Posterior vena cava (tissue), 2 donors: ENCODE results near the gene IFNG. TPM values are rescaled to one million over a fixed set of nuclear protein-coding genes. Genes with fewer than 3 reads are reported as not detected.

ENCODE experiments used
- DNase-seq: peaks from one replicate; pipeline ENCODE4 v3.0.0-alpha.2; 2020; ENCODE audit warnings: low spot score
- intact Hi-C, 2 donors: fragments of 100-400 bp; cut with DNase I; formaldehyde crosslinking; loops; one replicate each; pipeline versions ENCODE4 v1.14.1 to v1.14.2; 2022 to 2023
- total RNA-seq, 2 donors: library from RNA; stranded (reverse); fragmentation: NEBNext Ultra II Directional; extraction: Animal tissue kit (Norgen Biotek cat#: 25700); gene quantifications; one replicate each; pipeline ENCODE4 v1.2.1, GENCODE V29; 2021
- donor health status: DM: yes; HTN: yes; CAD: no.
- donor health status: DM: yes; HTN: yes; CAD: no.

The IFNG gene
- total RNA-seq, 2 donors from 2014 or later: not detected

DNA sequence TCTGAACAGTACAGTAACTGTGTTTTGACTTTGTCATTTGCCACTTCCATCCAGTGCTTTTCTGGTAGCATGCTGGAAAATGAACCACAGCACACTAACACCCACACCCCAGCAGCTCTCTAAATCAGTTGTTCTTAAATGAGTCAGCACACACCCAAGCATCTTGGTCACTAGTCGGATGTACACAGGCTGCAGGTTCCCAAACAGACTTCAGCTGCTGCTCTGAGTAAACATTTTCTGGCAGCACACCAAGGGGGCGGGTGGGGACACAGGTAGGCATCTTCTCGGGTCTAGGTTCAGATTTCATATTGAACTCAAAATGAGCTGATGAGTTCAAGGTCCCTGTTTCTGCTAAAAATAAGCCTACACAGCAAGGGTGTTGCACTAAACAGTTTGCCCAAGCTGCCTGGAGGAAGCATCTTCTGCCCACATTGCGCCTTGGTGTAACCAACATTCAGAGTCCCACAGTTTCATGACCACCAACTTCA is 39.8 kb downstream of the IFNG start:
- DNase-seq: no peak
- intact Hi-C loops: no loop called here

DNA sequence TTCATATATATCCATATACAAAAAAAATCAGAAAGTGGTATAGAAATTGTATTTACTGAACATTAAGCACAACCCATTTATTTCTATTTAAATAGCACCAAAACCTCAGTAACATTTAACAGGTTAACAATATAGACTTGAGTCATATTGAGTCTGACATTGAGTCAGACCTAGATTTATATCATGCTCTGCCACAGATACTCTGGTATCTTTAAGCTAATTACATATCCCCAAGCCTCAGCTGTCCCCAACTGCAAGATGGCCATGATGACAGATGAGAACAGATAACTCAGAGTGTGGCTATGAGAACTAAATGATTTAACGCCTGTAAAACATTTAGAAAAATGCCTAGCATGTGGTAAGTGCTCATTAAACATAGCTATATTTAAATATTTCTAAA is 40.3 kb downstream of the IFNG start:
- DNase-seq: no peak
- intact Hi-C loops: no loop called here

DNA sequence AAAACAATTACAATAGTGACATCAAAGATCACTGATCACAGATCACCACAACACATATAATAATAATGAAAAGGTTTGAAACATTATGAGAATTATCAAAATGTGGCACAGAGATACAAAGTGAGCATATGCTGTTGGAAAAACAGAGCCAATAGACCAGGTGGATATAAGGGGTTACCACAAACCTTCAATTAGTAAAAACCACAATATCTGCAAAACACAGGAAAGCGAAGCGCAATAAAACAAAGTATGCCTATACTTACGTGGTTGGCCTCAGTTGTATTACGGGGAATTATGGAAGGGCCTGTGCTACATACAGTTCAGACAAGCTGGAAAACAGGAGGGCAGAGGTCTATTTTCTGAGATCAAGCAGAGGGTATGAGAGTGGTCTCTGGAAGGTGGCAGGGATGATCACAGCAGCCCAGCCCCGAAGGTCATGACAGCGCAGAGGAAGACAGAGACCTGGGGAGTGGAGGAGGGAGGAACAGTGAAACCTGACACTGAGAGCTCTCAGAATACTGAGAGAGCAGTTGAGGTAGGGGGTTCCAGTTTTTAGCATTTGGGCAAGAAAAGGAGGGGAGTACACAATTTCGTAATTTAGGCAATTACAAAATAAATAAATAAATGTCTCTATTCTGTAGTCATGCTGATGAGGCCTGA is 41.3 kb downstream of the IFNG start:
- intact Hi-C loops: no loop called here

DNA sequence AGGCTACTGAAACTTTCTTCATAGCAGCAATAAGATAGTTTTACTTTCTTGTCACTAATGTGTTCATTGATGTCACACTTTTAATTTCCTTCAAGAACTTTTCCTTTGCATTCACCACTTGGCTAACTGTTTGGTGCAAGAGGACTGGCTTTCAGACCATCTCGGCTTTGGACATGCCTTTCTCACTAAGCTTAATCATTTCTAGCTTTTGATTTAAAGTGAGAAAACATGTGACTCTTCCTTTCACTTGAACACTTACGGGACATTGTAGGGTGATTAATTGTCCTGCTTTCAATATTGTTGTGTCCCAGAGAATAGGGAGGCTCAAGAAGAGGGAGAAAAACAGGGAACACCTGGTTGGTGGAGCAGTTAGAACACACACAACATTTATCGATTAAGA is 41.9 kb downstream of the IFNG start:
- intact Hi-C loops: no loop called here
- DNase-seq: no peak

More for the DNA sequence above, 41.3 kb downstream of the IFNG start:
- DNase-seq: no peak

DNA sequence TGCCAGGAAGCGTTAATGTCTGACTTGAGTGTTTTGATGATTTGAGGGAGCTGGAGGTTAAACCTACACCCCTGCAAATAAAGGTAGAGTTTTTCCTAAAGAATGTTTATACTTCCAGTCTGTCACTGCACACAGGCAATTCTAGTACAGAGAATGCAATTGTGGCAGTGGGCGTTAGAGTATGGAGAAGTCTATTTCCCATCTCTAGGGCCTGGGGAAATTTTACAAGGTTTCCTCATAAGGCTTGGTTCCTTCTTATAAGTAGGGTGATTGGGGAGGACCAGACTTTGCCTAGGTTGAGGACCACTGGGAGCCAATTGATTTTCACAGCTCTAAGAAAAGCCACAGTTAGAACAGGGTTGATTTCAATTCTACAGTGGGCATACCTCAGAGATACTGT is 44.3 kb downstream of the IFNG start:
- DNase-seq: no peak
- intact Hi-C loops: no loop called here

DNA sequence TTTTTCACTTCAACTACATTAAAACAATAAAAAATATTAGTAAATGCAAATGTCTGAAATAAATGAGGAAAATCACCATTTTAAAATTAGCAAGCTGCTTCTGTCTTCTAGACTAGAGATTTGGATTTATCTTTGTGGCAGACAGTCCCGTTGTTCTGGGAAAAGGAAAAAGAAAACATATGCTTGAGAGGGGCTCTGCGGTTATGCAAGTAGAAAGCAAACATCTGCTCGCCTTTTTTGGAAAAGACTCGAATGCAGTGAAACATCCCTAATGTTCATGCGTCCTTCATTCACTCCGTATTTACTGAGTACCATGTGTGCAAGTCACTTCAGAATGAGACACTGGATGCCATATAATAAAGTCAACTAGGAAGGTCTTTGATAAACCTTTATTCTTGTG is 44.9 kb downstream of the IFNG start:
- no peak for DNase-seq
- intact Hi-C loops: loop anchor here in 1 of 2 donors (5.0 kb wide), 1 partner anchor 778 kb away; no protein-coding TSS in a partner anchor

DNA sequence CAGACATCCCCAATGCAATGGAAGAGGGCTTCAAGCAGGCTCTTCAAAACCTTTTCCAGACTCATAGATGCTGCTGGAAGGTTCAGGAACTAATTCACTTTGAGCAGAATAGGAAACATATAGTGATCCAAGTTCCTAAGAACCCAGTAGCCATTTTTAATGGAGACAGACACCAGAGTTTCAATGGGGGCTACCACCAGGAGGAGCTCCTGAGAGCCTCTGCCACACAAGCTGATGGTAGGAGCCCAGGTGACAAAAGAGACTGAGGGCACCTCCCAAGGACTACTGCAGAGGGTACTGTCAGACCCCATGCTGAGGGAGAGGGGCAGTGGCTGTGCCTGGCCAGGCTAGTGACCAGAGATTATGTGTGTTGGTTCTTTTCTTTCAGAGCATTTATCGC is 45.9 kb downstream of the IFNG start:
- DNase-seq: no peak
- intact Hi-C loops: loop anchor here in 1 of 2 donors (5.0 kb wide), 1 partner anchor 779 kb away; no protein-coding TSS in a partner anchor

DNA sequence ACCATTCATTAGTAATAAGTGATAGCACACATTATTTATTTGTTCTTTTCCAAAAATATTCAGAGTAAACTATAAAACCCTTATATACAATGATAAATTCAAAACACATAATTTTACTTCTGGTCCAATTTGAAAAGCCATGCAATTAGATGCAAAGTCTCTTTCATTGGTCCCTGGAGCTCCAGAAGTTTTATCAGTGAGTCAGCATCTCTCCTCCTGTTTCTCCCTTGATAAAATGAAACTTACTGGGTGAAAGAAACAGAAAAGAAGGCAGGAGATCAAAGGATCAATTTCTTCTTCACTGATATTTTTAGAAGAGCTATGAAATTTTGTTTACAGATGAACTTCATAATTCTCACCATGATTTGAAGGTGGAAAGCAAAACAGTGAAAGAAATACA is 47.5 kb downstream of the IFNG start:
- no peak for DNase-seq
- intact Hi-C loops: loop anchor here in 1 of 2 donors (5.0 kb wide), 1 partner anchor 780 kb away; no protein-coding TSS in a partner anchor

DNA sequence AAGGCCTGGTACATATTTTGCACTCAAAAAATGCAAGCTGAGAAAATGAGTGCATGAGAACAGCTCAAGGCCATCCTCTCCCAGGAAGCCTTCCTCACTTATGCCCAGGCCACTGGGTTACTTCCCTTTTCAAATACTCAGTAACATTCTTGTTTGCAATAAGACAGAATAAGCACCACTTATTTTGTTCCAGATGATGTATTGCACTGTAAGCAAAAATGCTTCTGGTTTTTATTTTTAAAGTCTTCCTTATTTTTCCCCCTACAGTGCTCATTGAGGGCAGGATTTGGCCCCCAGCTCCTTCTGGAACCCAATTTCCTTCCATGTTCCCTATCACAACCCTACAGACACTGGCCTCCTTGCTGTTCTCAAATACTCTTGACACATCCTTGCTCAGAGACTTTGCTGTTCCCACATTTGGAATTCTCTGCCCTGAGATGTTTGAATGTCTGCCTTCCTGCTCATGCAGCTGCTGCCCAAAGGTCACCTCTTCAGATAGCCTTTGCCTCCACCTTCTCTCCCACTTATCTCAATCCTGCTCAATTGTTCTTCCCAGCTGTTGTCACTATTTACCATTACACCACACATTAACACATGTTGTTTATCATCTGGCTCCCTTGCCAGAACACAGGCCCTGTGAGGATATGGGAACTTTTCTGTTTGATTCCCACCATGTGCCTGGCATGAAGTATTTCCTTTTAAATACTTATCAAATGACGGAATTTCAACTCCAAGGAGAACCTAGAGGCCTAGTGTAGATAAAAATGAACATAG is 49.9 kb downstream of the IFNG start:
- intact Hi-C loops: loop anchor here in 1 of 2 donors (5.0 kb wide), 1 partner anchor 783 kb away; no protein-coding TSS in a partner anchor
- DNase-seq: no peak

DNA sequence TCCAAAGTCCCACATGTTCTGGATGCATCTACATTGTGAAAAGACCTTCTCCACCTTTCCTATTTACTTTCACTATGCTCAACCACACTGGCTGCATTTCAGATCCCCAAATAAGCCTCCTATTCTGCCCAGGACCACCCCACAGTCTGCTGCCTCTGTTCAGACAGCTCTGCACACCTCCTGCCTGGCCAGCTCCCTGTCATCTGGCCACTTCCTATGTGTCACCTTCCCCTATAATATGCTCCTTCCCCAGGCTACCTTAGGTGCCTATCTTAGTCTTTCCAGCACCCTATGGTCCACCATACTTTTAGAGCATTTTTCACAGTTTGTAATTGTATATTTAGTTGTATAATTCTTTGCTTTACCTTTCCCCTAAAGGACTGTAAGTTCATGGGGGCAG is 50.5 kb downstream of the IFNG start:
- intact Hi-C loops: no loop called here
- DNase-seq: no peak

DNA sequence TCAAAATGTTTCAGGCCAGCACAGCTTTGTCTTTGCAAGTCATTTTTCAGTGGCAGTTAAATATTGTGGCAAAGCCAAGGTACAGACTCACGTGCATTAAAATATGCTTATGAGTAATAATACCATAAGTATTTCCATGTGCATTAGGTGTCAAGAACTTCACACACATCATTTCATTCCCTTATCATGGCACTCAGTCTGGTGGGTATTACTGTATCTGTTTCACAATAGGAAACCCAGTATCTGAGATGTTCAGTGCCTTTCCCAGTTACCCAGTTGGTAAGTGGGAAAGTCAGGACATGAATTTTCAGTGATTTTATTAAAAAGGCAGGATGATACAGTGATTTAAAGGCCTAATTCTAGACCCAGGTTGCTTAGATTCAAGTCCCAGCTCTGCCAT is 52.9 kb downstream of the IFNG start:
- no peak for DNase-seq
- intact Hi-C loops: no loop called here

DNA sequence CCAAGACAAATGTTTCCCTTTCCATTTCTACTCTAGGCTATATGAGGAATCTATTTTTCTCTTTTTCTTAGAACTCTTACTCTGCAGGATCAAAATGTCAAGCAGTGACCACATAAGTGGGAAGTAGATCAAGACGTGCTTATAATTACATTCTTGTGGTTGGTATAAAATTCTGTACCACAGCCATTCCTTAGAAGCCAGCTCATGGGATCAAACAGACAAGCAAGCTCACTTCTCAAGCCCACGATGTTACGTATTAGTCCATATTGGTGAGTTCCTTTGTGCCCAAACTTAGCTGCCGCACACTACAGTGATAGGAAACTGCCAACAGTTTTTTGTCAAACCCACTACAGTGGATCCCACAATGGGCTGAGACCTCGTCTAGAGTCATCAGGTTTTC is 53.4 kb downstream of the IFNG start:
- no peak for DNase-seq
- intact Hi-C loops: no loop called here

Other genes starting within 250 kb of the IFNG start
- under 1 TPM in 1 of 2 donors, not detected in 1; 0.24 TPM for gene IFNG-AS1, start 170.3 kb downstream of the IFNG start, total RNA-seq
- not detected for gene IL26, start 66.1 kb upstream of the IFNG start, total RNA-seq
- not detected for gene IL22, start 93.9 kb upstream of the IFNG start, total RNA-seq
- gene MDM1, start 172.6 kb upstream of the IFNG start, total RNA-seq: 10 to 100 TPM; 11.2 to 12.6 TPM